ENCODE data around the gene FHIT.

Gene FHIT

DNA sequence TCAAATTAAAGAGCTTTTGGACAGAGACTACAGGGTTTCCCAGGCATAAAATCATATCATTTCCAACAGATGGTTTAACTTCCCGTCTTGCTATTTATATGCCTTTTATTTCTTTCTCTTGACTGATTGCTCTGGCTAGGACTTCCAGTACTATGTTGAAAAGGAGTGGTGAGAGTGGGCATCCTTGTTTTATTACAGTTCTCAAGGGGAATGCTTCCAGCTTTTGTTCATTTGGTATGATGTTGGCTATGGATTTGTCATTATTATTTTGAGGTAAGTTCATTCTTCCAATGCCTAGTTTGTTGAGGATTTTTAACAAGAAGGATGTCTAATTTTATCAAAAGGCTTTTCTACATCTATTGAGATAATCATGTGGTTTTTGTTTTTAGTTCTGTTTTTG, 1304.9 kb downstream of the FHIT start:
- no peaks in the 10 kb centered on the region for H3K79me2 ChIP-seq (ENCODE audit: insufficient read depth, low read length)
- no peaks in the 10 kb centered on the region for H3K36me3 ChIP-seq (ENCODE audit: low read length)
- H3K27ac ChIP-seq (ENCODE audit: low read depth, low read length): no peak overlapping the region
- no peaks in the 10 kb centered on the region for H3K9me3 ChIP-seq (ENCODE audit: insufficient read depth, low read length)
- H3K4me2 ChIP-seq (ENCODE audit: low read depth, low read length, poor library complexity, severe bottlenecking): no peak overlapping the region
- H2AFZ ChIP-seq (ENCODE audit: low read depth, low read length, severe bottlenecking): no peak overlapping the region
- no peaks in the 10 kb centered on the region for H4K20me1 ChIP-seq (ENCODE audit: low read depth, low read length)
- TF ChIP-seq CTCF (IDR thresholded peaks at IDR 0.05; ENCODE audit: insufficient read depth, low read length, poor library complexity, severe bottlenecking): no peak
- no peak for TF ChIP-seq EZH2phosphoT487 (conservative IDR thresholded peaks at IDR 0.05; ENCODE audit: low read length)
- no peaks in the 10 kb centered on the region for H3K9me2 ChIP-seq (replicated peaks; ENCODE audit: insufficient read depth, low read length)
- H3K4me3 ChIP-seq (ENCODE audit: insufficient read depth, low read length, poor library complexity, severe bottlenecking): no peak overlapping the region
- H3F3A ChIP-seq (ENCODE audit: insufficient read depth): no peaks in the 10 kb centered on the region
- H3K27me3 ChIP-seq (ENCODE audit: low read length): no peaks in the 10 kb centered on the region
- H3K9ac ChIP-seq (ENCODE audit: low read length): no peak overlapping the region

DNA sequence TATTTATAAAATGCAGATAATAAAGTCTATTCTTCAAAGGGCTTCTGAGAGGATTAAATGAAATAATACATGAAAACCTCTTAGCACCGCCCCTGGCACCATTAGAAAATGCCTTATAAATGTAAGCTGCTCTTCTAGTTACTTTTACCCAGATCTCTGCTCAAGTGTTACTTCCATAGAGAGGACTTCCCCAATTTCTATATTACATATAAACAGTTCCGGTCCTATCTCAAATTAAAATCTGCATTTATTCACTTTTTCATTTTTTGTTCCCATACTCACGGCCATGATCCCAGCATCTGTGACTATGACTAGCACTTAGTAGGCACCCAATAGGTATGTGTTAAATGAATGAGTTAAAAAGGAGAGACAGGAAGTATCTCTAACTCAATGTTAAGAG, 1310.5 kb downstream of the FHIT start:
- H2AFZ ChIP-seq (ENCODE audit: low read depth, low read length, severe bottlenecking): no peak overlapping the region
- no peaks in the 10 kb centered on the region for H3K9me2 ChIP-seq (replicated peaks; ENCODE audit: insufficient read depth, low read length)
- H3K9ac ChIP-seq (ENCODE audit: low read length): no peak overlapping the region
- no peak overlapping the region for H3K27ac ChIP-seq (ENCODE audit: low read depth, low read length)
- TF ChIP-seq EZH2phosphoT487 (conservative IDR thresholded peaks at IDR 0.05; ENCODE audit: low read length) (no peak), CTCF (IDR thresholded peaks at IDR 0.05; ENCODE audit: insufficient read depth, low read length, poor library complexity, severe bottlenecking) (no peak)
- no peaks in the 10 kb centered on the region for H3K9me3 ChIP-seq (ENCODE audit: insufficient read depth, low read length)
- no peaks in the 10 kb centered on the region for H3K36me3 ChIP-seq (ENCODE audit: low read length)
- no peaks in the 10 kb centered on the region for H3K79me2 ChIP-seq (ENCODE audit: insufficient read depth, low read length)
- no peak overlapping the region for H3K4me3 ChIP-seq (ENCODE audit: insufficient read depth, low read length, poor library complexity, severe bottlenecking)
- no peaks in the 10 kb centered on the region for H4K20me1 ChIP-seq (ENCODE audit: low read depth, low read length)
- H3K27me3 ChIP-seq (ENCODE audit: low read length): no peaks in the 10 kb centered on the region
- H3F3A ChIP-seq (ENCODE audit: insufficient read depth): no peaks in the 10 kb centered on the region
- H3K4me2 ChIP-seq (ENCODE audit: low read depth, low read length, poor library complexity, severe bottlenecking): no peak overlapping the region

DNA sequence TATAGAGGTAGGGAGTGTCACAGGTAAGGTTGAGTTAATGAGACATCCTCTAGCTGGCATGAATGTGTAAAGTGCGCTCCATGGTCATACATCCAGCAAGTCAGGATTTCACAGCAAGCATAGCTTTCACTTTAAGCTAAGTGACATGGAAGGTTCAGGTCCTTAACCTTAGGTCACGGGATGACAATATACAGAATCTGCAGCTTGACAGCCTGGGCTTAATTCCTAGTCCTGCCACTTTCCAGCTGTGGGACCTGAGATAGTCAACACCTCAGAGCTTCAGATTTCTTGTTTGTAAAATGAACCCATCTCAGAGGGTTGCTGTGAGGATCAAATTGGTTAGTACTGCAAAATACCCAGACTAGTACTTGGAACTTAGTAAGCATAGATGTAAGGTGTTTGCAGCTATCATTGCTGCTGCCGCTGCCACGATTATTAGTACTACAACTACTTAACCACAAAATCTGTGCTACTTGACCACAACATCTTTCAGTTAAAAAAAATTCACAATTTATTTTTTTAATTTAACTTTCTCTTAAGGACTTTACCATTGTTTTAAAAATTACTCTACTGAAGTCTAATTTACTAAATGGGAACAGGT, 1311.3 kb downstream of the FHIT start:
- Histone ChIP-seq H3K27me3 (ENCODE audit: low read length) (no peaks in the 10 kb centered on the region), H3K27ac (ENCODE audit: low read depth, low read length) (no peak overlapping the region), H3K9me2 (replicated peaks; ENCODE audit: insufficient read depth, low read length) (no peaks in the 10 kb centered on the region), H3F3A (ENCODE audit: insufficient read depth) (no peaks in the 10 kb centered on the region), H3K36me3 (ENCODE audit: low read length) (no peaks in the 10 kb centered on the region), H3K4me3 (ENCODE audit: insufficient read depth, low read length, poor library complexity, severe bottlenecking) (no peak overlapping the region), H3K9ac (ENCODE audit: low read length) (no peak overlapping the region), H2AFZ (ENCODE audit: low read depth, low read length, severe bottlenecking) (no peak overlapping the region), H3K9me3 (ENCODE audit: insufficient read depth, low read length) (no peaks in the 10 kb centered on the region), H4K20me1 (ENCODE audit: low read depth, low read length) (no peaks in the 10 kb centered on the region), H3K79me2 (ENCODE audit: insufficient read depth, low read length) (no peaks in the 10 kb centered on the region), H3K4me2 (ENCODE audit: low read depth, low read length, poor library complexity, severe bottlenecking) (no peak overlapping the region)
- TF ChIP-seq CTCF (IDR thresholded peaks at IDR 0.05; ENCODE audit: insufficient read depth, low read length, poor library complexity, severe bottlenecking) (no peak), EZH2phosphoT487 (conservative IDR thresholded peaks at IDR 0.05; ENCODE audit: low read length) (no peak)
